ENCODE results near the gene RHOT2. TPM values are rescaled to one million over a fixed set of nuclear protein-coding genes. Genes with fewer than 3 reads are reported as not detected.

The RHOT2 gene
- total and polyA plus RNA-seq, 9 of the 15 experiments (the other 6 are each of a cell fraction or from before 2014, with no cell fraction given): 5.0 to 373 (median 112) TPM

DNA sequence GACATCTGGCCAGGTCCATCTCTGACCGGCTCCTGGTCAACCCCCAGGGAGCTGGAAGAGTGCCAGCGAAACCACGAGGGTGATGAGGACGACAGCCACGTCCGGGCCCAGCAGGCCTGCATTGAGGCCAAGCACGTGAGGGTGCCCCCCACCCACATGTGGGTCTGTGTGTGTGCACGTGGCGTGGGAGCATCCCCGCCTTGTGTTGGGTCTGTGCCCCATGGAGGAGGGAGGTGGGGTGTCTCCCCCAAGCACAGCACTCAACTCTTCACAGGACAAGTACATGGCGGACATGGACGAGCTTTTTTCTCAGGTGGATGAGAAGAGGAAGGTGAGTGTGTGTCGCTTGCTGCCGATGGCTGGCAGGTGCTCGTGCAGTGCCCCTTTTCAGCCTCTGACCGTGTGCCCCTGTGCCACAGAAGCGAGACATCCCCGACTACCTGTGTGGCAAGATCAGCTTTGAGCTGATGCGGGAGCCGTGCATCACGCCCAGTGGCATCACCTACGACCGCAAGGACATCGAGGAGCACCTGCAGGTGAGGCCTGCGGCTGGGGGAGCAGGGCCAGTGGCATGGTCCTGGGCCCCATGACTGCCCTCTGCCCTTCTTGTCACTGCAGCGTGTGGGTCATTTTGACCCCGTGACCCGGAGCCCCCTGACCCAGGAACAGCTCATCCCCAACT, 14.0 kb downstream of the RHOT2 start (continued):
- TF ChIP-seq, protein P1, sequence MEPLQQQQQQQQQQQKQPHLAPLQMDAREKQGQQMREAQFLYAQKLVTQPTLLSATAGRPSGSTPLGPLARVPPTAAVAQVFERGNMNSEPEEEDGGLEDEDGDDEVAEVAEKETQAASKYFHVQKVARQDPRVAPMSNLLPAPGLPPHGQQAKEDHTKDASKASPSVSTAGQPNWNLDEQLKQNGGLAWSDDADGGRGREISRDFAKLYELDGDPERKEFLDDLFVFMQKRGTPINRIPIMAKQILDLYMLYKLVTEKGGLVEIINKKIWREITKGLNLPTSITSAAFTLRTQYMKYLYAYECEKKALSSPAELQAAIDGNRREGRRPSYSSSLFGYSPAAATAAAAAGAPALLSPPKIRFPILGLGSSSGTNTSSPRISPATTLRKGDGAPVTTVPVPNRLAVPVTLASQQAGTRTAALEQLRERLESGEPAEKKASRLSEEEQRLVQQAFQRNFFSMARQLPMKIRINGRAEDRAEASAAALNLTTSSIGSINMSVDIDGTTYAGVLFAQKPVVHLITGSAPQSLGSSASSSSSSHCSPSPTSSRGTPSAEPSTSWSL (CRISPR knock-in tag; IDR thresholded peaks at IDR 0.05; ENCODE audit: borderline replicate concordance): no peak
- TF ChIP-seq, protein P2, sequence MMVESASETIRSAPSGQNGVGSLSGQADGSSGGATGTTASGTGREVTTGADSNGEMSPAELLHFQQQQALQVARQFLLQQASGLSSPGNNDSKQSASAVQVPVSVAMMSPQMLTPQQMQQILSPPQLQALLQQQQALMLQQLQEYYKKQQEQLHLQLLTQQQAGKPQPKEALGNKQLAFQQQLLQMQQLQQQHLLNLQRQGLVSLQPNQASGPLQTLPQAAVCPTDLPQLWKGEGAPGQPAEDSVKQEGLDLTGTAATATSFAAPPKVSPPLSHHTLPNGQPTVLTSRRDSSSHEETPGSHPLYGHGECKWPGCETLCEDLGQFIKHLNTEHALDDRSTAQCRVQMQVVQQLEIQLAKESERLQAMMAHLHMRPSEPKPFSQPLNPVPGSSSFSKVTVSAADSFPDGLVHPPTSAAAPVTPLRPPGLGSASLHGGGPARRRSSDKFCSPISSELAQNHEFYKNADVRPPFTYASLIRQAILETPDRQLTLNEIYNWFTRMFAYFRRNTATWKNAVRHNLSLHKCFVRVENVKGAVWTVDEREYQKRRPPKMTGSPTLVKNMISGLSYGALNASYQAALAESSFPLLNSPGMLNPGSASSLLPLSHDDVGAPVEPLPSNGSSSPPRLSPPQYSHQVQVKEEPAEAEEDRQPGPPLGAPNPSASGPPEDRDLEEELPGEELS (CRISPR knock-in tag; IDR thresholded peaks at IDR 0.05; ENCODE audit: borderline replicate concordance): no peak
- TF ChIP-seq HSF4 (CRISPR knock-in tag; IDR thresholded peaks at IDR 0.05; ENCODE audit: borderline replicate concordance) (no peak), ZNF644 (tag; IDR thresholded peaks at IDR 0.05; ENCODE audit: low read depth) (no peak), TEAD1 (CRISPR knock-in tag; IDR thresholded peaks at IDR 0.05) (0 out of 4 replicates have a peak, but pooled peaks of 1 of the 2 experiments have one; percentile 6), ATF1 (CRISPR knock-in tag; IDR thresholded peaks at IDR 0.05) (no peak), ATF1 (tag; IDR thresholded peaks at IDR 0.05) (no peak), CREM (IDR thresholded peaks at IDR 0.05; ENCODE audit: low read depth) (no peak), TEAD4 (IDR thresholded peaks at IDR 0.05; ENCODE audit: low read length) (peak; percentile 22; the same call in 1 of the 2 replicates), TEAD4 (CRISPR knock-in tag; IDR thresholded peaks at IDR 0.05; ENCODE audit: borderline replicate concordance) (no peak), RNF2 (IDR thresholded peaks at IDR 0.05) (peak; percentile 65; the same call in 1 of the 2 replicates), TAF15 (IDR thresholded peaks at IDR 0.05; ENCODE audit: low read depth, low read length) (no peak), ARHGAP35 (IDR thresholded peaks at IDR 0.05; ENCODE audit: partially characterized antibody) (no peak), SOX6 (IDR thresholded peaks at IDR 0.05) (no peak), NFE2L1 (tag; IDR thresholded peaks at IDR 0.05; ENCODE audit: borderline replicate concordance, low read depth) (no peak)
- TF ChIP-seq, protein P3, sequence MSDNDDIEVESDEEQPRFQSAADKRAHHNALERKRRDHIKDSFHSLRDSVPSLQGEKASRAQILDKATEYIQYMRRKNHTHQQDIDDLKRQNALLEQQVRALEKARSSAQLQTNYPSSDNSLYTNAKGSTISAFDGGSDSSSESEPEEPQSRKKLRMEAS (CRISPR knock-in tag; IDR thresholded peaks at IDR 0.05): peak; percentile 93
- TF ChIP-seq, protein P4, sequence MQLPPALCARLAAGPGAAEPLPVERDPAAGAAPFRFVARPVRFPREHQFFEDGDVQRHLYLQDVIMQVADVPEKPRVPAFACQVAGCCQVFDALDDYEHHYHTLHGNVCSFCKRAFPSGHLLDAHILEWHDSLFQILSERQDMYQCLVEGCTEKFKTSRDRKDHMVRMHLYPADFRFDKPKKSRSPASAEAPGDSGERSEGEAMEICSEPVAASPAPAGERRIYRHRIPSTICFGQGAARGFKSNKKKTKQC (CRISPR knock-in tag; IDR thresholded peaks at IDR 0.05): 0 out of 2 replicates have a peak, but pooled peaks have one; percentile 56
- TF ChIP-seq, protein P5, sequence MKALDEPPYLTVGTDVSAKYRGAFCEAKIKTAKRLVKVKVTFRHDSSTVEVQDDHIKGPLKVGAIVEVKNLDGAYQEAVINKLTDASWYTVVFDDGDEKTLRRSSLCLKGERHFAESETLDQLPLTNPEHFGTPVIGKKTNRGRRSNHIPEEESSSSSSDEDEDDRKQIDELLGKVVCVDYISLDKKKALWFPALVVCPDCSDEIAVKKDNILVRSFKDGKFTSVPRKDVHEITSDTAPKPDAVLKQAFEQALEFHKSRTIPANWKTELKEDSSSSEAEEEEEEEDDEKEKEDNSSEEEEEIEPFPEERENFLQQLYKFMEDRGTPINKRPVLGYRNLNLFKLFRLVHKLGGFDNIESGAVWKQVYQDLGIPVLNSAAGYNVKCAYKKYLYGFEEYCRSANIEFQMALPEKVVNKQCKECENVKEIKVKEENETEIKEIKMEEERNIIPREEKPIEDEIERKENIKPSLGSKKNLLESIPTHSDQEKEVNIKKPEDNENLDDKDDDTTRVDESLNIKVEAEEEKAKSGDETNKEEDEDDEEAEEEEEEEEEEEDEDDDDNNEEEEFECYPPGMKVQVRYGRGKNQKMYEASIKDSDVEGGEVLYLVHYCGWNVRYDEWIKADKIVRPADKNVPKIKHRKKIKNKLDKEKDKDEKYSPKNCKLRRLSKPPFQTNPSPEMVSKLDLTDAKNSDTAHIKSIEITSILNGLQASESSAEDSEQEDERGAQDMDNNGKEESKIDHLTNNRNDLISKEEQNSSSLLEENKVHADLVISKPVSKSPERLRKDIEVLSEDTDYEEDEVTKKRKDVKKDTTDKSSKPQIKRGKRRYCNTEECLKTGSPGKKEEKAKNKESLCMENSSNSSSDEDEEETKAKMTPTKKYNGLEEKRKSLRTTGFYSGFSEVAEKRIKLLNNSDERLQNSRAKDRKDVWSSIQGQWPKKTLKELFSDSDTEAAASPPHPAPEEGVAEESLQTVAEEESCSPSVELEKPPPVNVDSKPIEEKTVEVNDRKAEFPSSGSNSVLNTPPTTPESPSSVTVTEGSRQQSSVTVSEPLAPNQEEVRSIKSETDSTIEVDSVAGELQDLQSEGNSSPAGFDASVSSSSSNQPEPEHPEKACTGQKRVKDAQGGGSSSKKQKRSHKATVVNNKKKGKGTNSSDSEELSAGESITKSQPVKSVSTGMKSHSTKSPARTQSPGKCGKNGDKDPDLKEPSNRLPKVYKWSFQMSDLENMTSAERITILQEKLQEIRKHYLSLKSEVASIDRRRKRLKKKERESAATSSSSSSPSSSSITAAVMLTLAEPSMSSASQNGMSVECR (CRISPR knock-in tag; IDR thresholded peaks at IDR 0.05): 0 out of 2 replicates have a peak, but pooled peaks have one; percentile 42

Data from K562 (cell line).